T47D (cell line): ENCODE measurements around the gene ZNF552.
"Not testable (repeated sequence)": the region's sequence is repeated elsewhere in the genome, so short reads cannot be mapped to it uniquely, and the experiment has no call there.

Experiments
- DNase-seq, 2 experiments: peaks; one replicate each; pipeline versions ENCODE4 v3.0.0 to v3.0.0-alpha.2; 2011 to 2012; ENCODE audit warnings: low read depth in 1 of 2, low spot score in 1 of 2
- JUND ChIP-seq: IDR thresholded peaks from 2 replicates; pipeline ENCODE4 v1.6.1; 2012; ENCODE audit warnings: low read depth
- in situ Hi-C: cut with HindIII; loops from 2 replicates; pipeline ENCODE4 v1.10.0; 2016; ENCODE audit warnings: low sequenced_read_pairs, low pct_unique_long_range_greater_than_20kb

The ZNF552 gene

DNA sequence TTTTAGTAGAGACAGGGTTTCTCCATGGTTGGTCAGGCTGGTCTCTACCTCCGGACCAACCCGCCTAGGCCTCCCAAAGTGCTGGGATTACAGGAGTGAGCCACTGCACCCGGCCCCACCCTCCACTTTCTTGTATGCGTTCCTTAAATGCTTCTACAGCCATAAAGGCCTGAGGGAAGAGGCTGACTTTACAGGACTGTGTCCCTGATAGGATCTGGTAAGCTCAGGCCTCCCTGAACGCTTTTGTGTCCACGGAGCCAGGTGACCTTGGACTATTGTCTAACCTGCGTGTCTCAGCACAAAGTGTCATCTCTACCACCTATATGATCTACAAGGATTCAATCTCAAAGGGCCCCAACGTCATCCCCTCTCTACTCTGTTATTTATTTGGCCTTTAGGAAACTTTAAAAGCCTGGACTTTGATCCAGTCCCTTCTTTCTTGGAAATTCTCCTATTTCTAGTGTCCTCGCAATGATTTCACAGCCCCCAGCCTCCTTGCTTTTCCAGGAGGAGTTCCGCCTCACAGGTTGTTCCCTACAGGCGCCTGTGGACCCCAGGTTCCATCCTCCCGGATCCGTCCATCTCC is 701 bp downstream of the ZNF552 start:
- peak in 1 of 2 experiments; percentile 93 for DNase-seq
- in situ Hi-C loops: no loop called here
- no peak for TF ChIP-seq JUND

- DNase-seq: peak in 1 of 2 experiments; percentile 93
- in situ Hi-C loops: not testable (repeated sequence)
These were observed 1.5 kb downstream of the ZNF552 start for GRCh38 chr19:57812975-57813820.

- peak in 1 of 2 experiments; percentile 65 for DNase-seq
- in situ Hi-C loops: no loop called here
- no peak for TF ChIP-seq JUND
These were observed 2.5 kb downstream of the ZNF552 start for GRCh38 chr19:57812226-57812625.

GRCh38 chr19:57810410-57811295 is 4.1 kb downstream of the ZNF552 start:
- in situ Hi-C loops: not testable (repeated sequence)
- DNase-seq: peak in 1 of 2 experiments; percentile 76

- DNase-seq: no peak
- TF ChIP-seq JUND: no peak
- in situ Hi-C loops: no loop called here
These were observed 7.2 kb downstream of the ZNF552 start for GRCh38 chr19:57807541-57807940.

GRCh38 chr19:57803594-57804325 is 11.0 kb downstream of the ZNF552 start:
- peak in 1 of 2 experiments; percentile 72 for DNase-seq
- in situ Hi-C loops: no loop called here
- no peak for TF ChIP-seq JUND

GRCh38 chr19:57803265-57803593 is 11.5 kb downstream of the ZNF552 start:
- TF ChIP-seq JUND: no peak
- in situ Hi-C loops: no loop called here
- DNase-seq: no peak

DNA sequence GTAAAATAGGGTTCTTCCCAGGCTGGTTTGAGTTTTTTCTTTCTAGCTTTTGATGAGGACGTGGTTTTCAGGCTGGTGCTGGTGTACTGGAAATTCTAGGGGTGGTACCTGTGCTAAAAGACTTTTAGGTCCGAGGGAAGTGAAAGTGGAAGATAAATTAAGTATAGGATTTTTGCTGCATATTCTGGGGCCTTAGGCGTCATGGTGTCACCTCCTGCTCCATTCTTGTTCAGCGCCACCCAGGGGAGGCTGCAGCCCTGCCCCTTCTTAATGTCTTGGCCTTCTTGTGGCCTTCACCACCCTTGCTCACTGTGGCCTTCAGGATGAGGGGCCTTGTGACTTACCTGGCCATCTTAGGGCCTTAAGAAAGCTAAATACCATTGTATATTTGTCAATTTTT is 12.4 kb downstream of the ZNF552 start:
- in situ Hi-C loops: no loop called here
- TF ChIP-seq JUND: no peak
- DNase-seq: peak in 1 of 2 experiments; percentile 60

GRCh38 chr19:57800696-57801095 is 14.0 kb downstream of the ZNF552 start:
- in situ Hi-C loops: no loop called here
- peak in 1 of 2 experiments; percentile 72 for DNase-seq
- TF ChIP-seq JUND: no peak

GRCh38 chr19:57796580-57796979 is 18.1 kb downstream of the ZNF552 start:
- DNase-seq, in situ Hi-C loops: not testable (repeated sequence)

GRCh38 chr19:57789288-57789687 is 25.4 kb downstream of the ZNF552 start:
- DNase-seq: no peak
- no peak for TF ChIP-seq JUND
- in situ Hi-C loops: no loop called here

GRCh38 chr19:57788114-57788692 is 26.5 kb downstream of the ZNF552 start:
- TF ChIP-seq JUND: no peak
- in situ Hi-C loops: no loop called here
- no peak for DNase-seq
